Neural cell (in vitro differentiated cells): ENCODE measurements around the gene RIPOR2. TPM values are rescaled to one million over a fixed set of nuclear protein-coding genes. Genes with fewer than 3 reads are reported as not detected.

ENCODE experiments used
- H2AFZ ChIP-seq: fragments of 200-600, 300-800 bp; sonication (generic), shearing (Covaris generic); 2 replicates; pipeline ENCODE4 v1.6.0; 2014; ENCODE audit warnings: low read depth, mild to moderate bottlenecking, antibody characterized with exemption, low read length, moderate library complexity
- H3F3A ChIP-seq: fragments of 200-600 bp; shearing (Covaris generic); 2 replicates; pipeline ENCODE4 v1.6.1; 2016; ENCODE audit warnings: mild to moderate bottlenecking, moderate library complexity, mixed read lengths, antibody characterized with exemption, low read length; ENCODE audit not compliant: insufficient read depth, poor library complexity, severe bottlenecking
- H3K27ac ChIP-seq: fragments of 200-600, 300-800 bp; sonication (generic), shearing (Covaris generic); 2 replicates; pipeline ENCODE4 v1.5.1; 2014; ENCODE audit warnings: mild to moderate bottlenecking, low read length, moderate library complexity
- H3K27me3 ChIP-seq: fragments of 300-800, 200-600 bp; sonication (generic), shearing (Covaris generic); 2 replicates; pipeline ENCODE4 v1.6.0; 2014; ENCODE audit warnings: mild to moderate bottlenecking, low read depth, low read length, moderate library complexity; ENCODE audit not compliant: insufficient read depth
- H3K36me3 ChIP-seq: fragments of 300-800, 200-600 bp; sonication (generic), shearing (Covaris generic); 2 replicates; pipeline ENCODE4 v1.5.1; 2014; ENCODE audit warnings: mild to moderate bottlenecking, antibody characterized with exemption, low read length, moderate library complexity; ENCODE audit not compliant: insufficient read depth
- H3K4me2 ChIP-seq: fragments of 300-800, 200-600 bp; sonication (generic), shearing (Covaris generic); 2 replicates; pipeline ENCODE4 v1.6.0; 2014; ENCODE audit warnings: mild to moderate bottlenecking, low read length
- H3K4me3 ChIP-seq: fragments of 300-800, 200-600 bp; sonication (generic), shearing (Covaris generic); 2 replicates; pipeline ENCODE4 v1.5.1; 2014; ENCODE audit warnings: mild to moderate bottlenecking, low read length, moderate library complexity
- H3K79me2 ChIP-seq: fragments of 200-600 bp; shearing (Covaris generic); replicated peaks from 2 replicates; pipeline ENCODE4 v1.6.0; 2014; ENCODE audit warnings: mild to moderate bottlenecking, low read length, moderate library complexity; ENCODE audit not compliant: insufficient read depth
- H3K9ac ChIP-seq: fragments of 300-800, 200-600 bp; sonication (generic), shearing (Covaris generic); 2 replicates; pipeline ENCODE4 v1.6.1; 2016; ENCODE audit warnings: mild to moderate bottlenecking, low read length, mixed read lengths
- H3K9me2 ChIP-seq: fragments of 200-600 bp; shearing (Covaris generic); 2 replicates; pipeline ENCODE4 v1.6.1; 2016; ENCODE audit warnings: mild to moderate bottlenecking, low read length, mixed read lengths; ENCODE audit not compliant: insufficient read depth
- H3K9me3 ChIP-seq: fragments of 200-600, 300-800 bp; sonication (generic), shearing (Covaris generic); 2 replicates; pipeline ENCODE4 v1.6.1; 2016; ENCODE audit warnings: mild to moderate bottlenecking, mixed run types, low read length, moderate library complexity, mixed read lengths
- H4K20me1 ChIP-seq: fragments of 200-600 bp; shearing (Covaris generic); 2 replicates; pipeline ENCODE4 v1.6.1; 2016; ENCODE audit warnings: mild to moderate bottlenecking, mixed run types; ENCODE audit not compliant: insufficient read depth
- CTCF ChIP-seq: fragments of 450-650 bp; IDR thresholded peaks from 2 replicates; pipeline ENCODE4 v1.5.1; 2014; ENCODE audit warnings: antibody characterized with exemption, mild to moderate bottlenecking, moderate library complexity; ENCODE audit not compliant: poor library complexity, severe bottlenecking
- EP300 ChIP-seq: fragments of 450-650 bp; conservative IDR thresholded peaks from 2 replicates; pipeline ENCODE4 v1.6.1; 2014; ENCODE audit warnings: antibody characterized with exemption, mild to moderate bottlenecking, moderate library complexity; ENCODE audit not compliant: poor library complexity, severe bottlenecking
- EZH2 ChIP-seq: fragments of 200-600, 300-800 bp; shearing (Covaris generic), sonication (generic); IDR thresholded peaks from 2 replicates; pipeline ENCODE4 v1.6.1; 2014; ENCODE audit warnings: antibody characterized with exemption, low read length, borderline replicate concordance, mild to moderate bottlenecking; ENCODE audit not compliant: insufficient read depth, poor library complexity, severe bottlenecking
- MXI1 ChIP-seq: fragments of 450-650 bp; conservative IDR thresholded peaks from 2 replicates; pipeline ENCODE4 v1.6.1; 2014; ENCODE audit warnings: antibody characterized with exemption, mild to moderate bottlenecking; ENCODE audit not compliant: poor library complexity, severe bottlenecking
- POLR2AphosphoS5 ChIP-seq: IDR thresholded peaks from 2 replicates; pipeline ENCODE4 v1.6.1; 2012
- RAD21 ChIP-seq: fragments of 450-650 bp; conservative IDR thresholded peaks from 2 replicates; pipeline ENCODE4 v1.6.1; 2014; ENCODE audit warnings: antibody characterized with exemption, mild to moderate bottlenecking, moderate library complexity
- SMC3 ChIP-seq: fragments of 450-650 bp; conservative IDR thresholded peaks from 2 replicates; pipeline ENCODE4 v1.6.1; 2014; ENCODE audit warnings: antibody characterized with exemption, mild to moderate bottlenecking, moderate library complexity; ENCODE audit not compliant: poor library complexity
- TAF1 ChIP-seq: IDR thresholded peaks from 2 replicates; pipeline ENCODE4 v1.6.1; 2012; ENCODE audit warnings: low read depth
- polyA plus RNA-seq: library from polyadenylated mRNA; depleted of rRNA; stranded (reverse); fragments of >200 nt; gene quantifications from 2 replicates; pipeline ENCODE4 v1.2.3, GENCODE V29; 2014
- TF ChIP-seq, protein P1 (sequence below): IDR thresholded peaks from 2 replicates; pipeline ENCODE4 v1.6.1; 2012; ENCODE audit warnings: borderline replicate concordance

RIPOR2 gene
- polyA plus RNA-seq, 1 donor from 2014 or later, result 83.8 TPM

DNA sequence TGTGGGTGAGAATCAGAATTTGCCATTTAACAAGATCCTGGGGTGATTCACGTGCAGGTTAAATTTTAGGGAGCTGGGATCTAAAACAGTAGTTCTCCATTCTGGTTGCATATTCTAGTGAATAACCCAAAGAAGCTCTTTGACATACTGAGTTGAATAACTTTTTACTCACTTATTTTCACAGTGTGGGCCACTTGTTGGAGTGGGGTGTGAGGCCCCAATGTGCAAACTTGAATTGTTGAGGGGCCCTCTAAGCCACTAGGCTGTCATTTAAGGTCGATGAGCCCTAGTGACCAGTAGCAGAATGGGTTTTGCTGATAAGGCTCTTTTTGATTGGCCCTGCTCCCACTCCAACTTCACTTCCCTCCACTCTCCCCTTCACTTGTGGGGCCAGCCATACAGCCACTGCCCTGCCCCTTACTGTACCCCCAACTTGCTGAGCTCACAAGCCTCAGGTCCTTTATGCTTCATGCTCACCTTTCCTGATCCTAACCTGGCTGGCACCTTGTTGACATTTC, 33.6 kb upstream of the RIPOR2 start:
- Histone ChIP-seq H4K20me1 (no peaks in the 10 kb centered on the region), H3K36me3 (no peaks in the 10 kb centered on the region), H3K9me3 (no peaks in the 10 kb centered on the region), H3K27me3 (no peaks in the 10 kb centered on the region), H2AFZ (no peak overlapping the region), H3K4me2 (no peak overlapping the region), H3K79me2 (no peaks in the 10 kb centered on the region), H3K9me2 (no peaks in the 10 kb centered on the region), H3K9ac (no peak overlapping the region), H3K27ac (no peak overlapping the region), H3F3A (no peaks in the 10 kb centered on the region), H3K4me3 (no peak overlapping the region)
- TF ChIP-seq EZH2 (no peak), SMC3 (no peak), EP300 (no peak), MXI1 (no peak)
- TF ChIP-seq, protein P1, sequence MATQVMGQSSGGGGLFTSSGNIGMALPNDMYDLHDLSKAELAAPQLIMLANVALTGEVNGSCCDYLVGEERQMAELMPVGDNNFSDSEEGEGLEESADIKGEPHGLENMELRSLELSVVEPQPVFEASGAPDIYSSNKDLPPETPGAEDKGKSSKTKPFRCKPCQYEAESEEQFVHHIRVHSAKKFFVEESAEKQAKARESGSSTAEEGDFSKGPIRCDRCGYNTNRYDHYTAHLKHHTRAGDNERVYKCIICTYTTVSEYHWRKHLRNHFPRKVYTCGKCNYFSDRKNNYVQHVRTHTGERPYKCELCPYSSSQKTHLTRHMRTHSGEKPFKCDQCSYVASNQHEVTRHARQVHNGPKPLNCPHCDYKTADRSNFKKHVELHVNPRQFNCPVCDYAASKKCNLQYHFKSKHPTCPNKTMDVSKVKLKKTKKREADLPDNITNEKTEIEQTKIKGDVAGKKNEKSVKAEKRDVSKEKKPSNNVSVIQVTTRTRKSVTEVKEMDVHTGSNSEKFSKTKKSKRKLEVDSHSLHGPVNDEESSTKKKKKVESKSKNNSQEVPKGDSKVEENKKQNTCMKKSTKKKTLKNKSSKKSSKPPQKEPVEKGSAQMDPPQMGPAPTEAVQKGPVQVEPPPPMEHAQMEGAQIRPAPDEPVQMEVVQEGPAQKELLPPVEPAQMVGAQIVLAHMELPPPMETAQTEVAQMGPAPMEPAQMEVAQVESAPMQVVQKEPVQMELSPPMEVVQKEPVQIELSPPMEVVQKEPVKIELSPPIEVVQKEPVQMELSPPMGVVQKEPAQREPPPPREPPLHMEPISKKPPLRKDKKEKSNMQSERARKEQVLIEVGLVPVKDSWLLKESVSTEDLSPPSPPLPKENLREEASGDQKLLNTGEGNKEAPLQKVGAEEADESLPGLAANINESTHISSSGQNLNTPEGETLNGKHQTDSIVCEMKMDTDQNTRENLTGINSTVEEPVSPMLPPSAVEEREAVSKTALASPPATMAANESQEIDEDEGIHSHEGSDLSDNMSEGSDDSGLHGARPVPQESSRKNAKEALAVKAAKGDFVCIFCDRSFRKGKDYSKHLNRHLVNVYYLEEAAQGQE, result no peak

- no peaks in the 10 kb centered on the region for H3K9me3 ChIP-seq
- no peaks in the 10 kb centered on the region for H4K20me1 ChIP-seq
- no peaks in the 10 kb centered on the region for H3F3A ChIP-seq
- no peak overlapping the region for H2AFZ ChIP-seq
- no peak overlapping the region for H3K27ac ChIP-seq
- H3K4me3 ChIP-seq, result no peak overlapping the region
- no peak overlapping the region for H3K9ac ChIP-seq
- H3K27me3 ChIP-seq, result no peaks in the 10 kb centered on the region
- TF ChIP-seq MXI1 (no peak), TAF1 (no peak), EZH2 (no peak), EP300 (no peak), CTCF (no peak), SMC3 (no peak), RAD21 (no peak), POLR2AphosphoS5 (no peak)
- TF ChIP-seq, protein P1, result no peak
- H3K9me2 ChIP-seq, result no peaks in the 10 kb centered on the region
- H3K79me2 ChIP-seq, result no peaks in the 10 kb centered on the region
- no peaks in the 10 kb centered on the region for H3K36me3 ChIP-seq
- no peak overlapping the region for H3K4me2 ChIP-seq
These were observed 33.0 kb upstream of the RIPOR2 start for GRCh38 chr6:24968783-24969182.
